Loucy (cell line): ENCODE data around the gene GHRHR.

Experiments
- H2AFZ ChIP-seq: fragments of 200-600 bp; sonication (generic); 2 replicates; pipeline ENCODE4 v1.6.0; 2016; ENCODE audit warnings: antibody characterized with exemption, mild to moderate bottlenecking, low read length, moderate library complexity
- H3F3A ChIP-seq: fragments of 200-600 bp; 2 replicates; pipeline ENCODE4 v1.6.0; 2016; ENCODE audit warnings: antibody characterized with exemption, low read depth, mild to moderate bottlenecking
- H3K27me3 ChIP-seq: fragments of 200-600 bp; sonication (generic); 2 replicates; pipeline ENCODE4 v1.6.1; 2014; ENCODE audit warnings: low read length, mild to moderate bottlenecking; ENCODE audit not compliant: insufficient read depth, poor library complexity, severe bottlenecking
- H3K36me3 ChIP-seq: fragments of 200-600 bp; sonication (generic); 2 replicates; pipeline ENCODE4 v1.6.1; 2016; ENCODE audit warnings: low read length; ENCODE audit not compliant: insufficient read depth
- H3K4me1 ChIP-seq: fragments of 200-600 bp; sonication (generic); 2 replicates; pipeline ENCODE4 v1.5.1; 2014; ENCODE audit warnings: low read length, mild to moderate bottlenecking; ENCODE audit not compliant: insufficient read depth, poor library complexity, severe bottlenecking
- H3K4me2 ChIP-seq: fragments of 200-600 bp; sonication (generic); 2 replicates; pipeline ENCODE4 v1.6.0; 2014; ENCODE audit warnings: antibody characterized with exemption, low read length, low read depth, mild to moderate bottlenecking; ENCODE audit not compliant: poor library complexity, severe bottlenecking
- H3K4me3 ChIP-seq: fragments of 200-600 bp; sonication (generic); 2 replicates; pipeline ENCODE4 v1.5.1; 2014; ENCODE audit warnings: low read length, mild to moderate bottlenecking, mixed read lengths; ENCODE audit not compliant: poor library complexity, severe bottlenecking
- H3K79me2 ChIP-seq: fragments of 200-600 bp; sonication (generic); 2 replicates; pipeline ENCODE4 v1.6.1; 2014; ENCODE audit warnings: low read length; ENCODE audit not compliant: insufficient read depth
- H3K9ac ChIP-seq: fragments of 200-600 bp; sonication (generic); 2 replicates; pipeline ENCODE4 v1.6.0; 2014; ENCODE audit warnings: mild to moderate bottlenecking, low read depth, low read length, moderate library complexity; ENCODE audit not compliant: poor library complexity, severe bottlenecking
- H3K9me2 ChIP-seq: fragments of 200-600 bp; sonication (generic); replicated peaks from 2 replicates; pipeline ENCODE4 v1.6.1; 2016; ENCODE audit warnings: low read depth, low read length, mixed read lengths
- H3K9me3 ChIP-seq: fragments of 200-600 bp; sonication (generic); 2 replicates; pipeline ENCODE4 v1.6.1; 2014; ENCODE audit warnings: mild to moderate bottlenecking, antibody characterized with exemption, low read length, low read depth; ENCODE audit not compliant: insufficient read depth
- H4K20me1 ChIP-seq: fragments of 200-600 bp; sonication (generic); 2 replicates; pipeline ENCODE4 v1.6.0; 2014; ENCODE audit warnings: antibody characterized with exemption, low read length, mild to moderate bottlenecking; ENCODE audit not compliant: insufficient read depth, poor library complexity, severe bottlenecking
- CTCF ChIP-seq: fragments of 200-600 bp; sonication (generic); conservative IDR thresholded peaks from 2 replicates; pipeline ENCODE4 v1.5.1; 2014; ENCODE audit warnings: mild to moderate bottlenecking, antibody characterized with exemption, low read length
- EZH2phosphoT487 ChIP-seq: fragments of 200-600 bp; IDR thresholded peaks from 2 replicates; pipeline ENCODE4 v1.6.1; 2018; ENCODE audit warnings: antibody characterized with exemption, mild to moderate bottlenecking, moderate library complexity, borderline replicate concordance

GHRHR gene

GRCh38 chr7:30983914-30984247 is 20.1 kb downstream of the GHRHR start:
- Histone ChIP-seq H3K9me3 (no peaks in the 10 kb centered on the region), H3K9ac (no peak overlapping the region), H3F3A (no peaks in the 10 kb centered on the region), H3K9me2 (no peaks in the 10 kb centered on the region), H4K20me1 (no peaks in the 10 kb centered on the region), H3K27me3 (no peaks in the 10 kb centered on the region), H2AFZ (no peak overlapping the region), H3K36me3 (no peaks in the 10 kb centered on the region), H3K4me2 (no peak overlapping the region), H3K4me3 (no peak overlapping the region), H3K79me2 (no peaks in the 10 kb centered on the region), H3K4me1 (no peaks in the 10 kb centered on the region)
- TF ChIP-seq EZH2phosphoT487, result no peak
- no peak for TF ChIP-seq CTCF

DNA sequence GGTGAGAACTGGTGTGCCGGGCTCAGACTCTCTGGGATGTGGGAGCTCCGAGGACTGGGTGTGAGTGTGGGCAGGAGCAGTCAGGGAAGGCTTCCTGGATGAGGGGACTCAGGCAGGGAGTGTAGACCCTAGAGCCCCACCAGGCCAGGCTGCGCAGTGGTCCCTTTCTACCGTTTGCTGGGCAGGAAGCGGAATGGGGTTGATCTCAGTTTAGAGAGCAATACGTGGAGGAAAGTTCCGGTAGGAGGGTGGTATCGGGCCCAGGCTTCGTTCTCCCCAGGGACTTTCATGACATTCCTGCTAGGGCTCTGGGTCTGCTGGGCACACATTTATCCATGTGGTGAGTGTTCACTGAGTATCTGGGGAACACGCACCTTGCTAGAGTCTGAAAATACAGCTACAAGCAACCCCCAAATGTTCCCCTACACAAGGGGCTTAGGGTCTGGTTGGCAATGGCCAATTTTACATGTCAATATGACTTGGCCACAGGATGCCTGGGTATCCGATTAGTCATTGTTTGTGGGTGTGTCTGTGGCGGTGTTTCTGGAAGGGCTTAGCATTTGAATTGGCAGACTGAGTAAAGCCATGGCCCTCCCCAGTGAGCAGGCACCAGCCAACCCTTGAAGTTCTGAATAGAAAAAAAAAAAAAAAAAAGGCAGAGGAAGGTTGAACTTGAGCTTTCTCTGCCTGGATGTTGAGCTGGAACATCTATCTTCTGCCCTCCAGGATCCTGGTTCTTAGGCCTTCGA is 20.8 kb downstream of the GHRHR start:
- H3K27me3 ChIP-seq, result no peaks in the 10 kb centered on the region
- no peaks in the 10 kb centered on the region for H3K79me2 ChIP-seq
- no peaks in the 10 kb centered on the region for H3F3A ChIP-seq
- H3K9ac ChIP-seq, result no peak overlapping the region
- H2AFZ ChIP-seq, result no peak overlapping the region
- H4K20me1 ChIP-seq, result no peaks in the 10 kb centered on the region
- H3K9me3 ChIP-seq, result no peaks in the 10 kb centered on the region
- no peaks in the 10 kb centered on the region for H3K4me1 ChIP-seq
- H3K4me2 ChIP-seq, result no peak overlapping the region
- no peaks in the 10 kb centered on the region for H3K36me3 ChIP-seq
- no peak overlapping the region for H3K4me3 ChIP-seq
- H3K9me2 ChIP-seq, result no peaks in the 10 kb centered on the region
- TF ChIP-seq CTCF (no peak), EZH2phosphoT487 (no peak)

GRCh38 chr7:30985756-30986155 is 22.0 kb downstream of the GHRHR start:
- Histone ChIP-seq H3K27me3 (no peaks in the 10 kb centered on the region), H3K9ac (no peak overlapping the region), H3K4me3 (no peak overlapping the region), H3F3A (no peaks in the 10 kb centered on the region), H3K9me3 (no peaks in the 10 kb centered on the region), H3K9me2 (no peaks in the 10 kb centered on the region), H3K4me1 (no peaks in the 10 kb centered on the region), H4K20me1 (no peaks in the 10 kb centered on the region), H3K79me2 (no peaks in the 10 kb centered on the region), H2AFZ (no peak overlapping the region), H3K36me3 (no peaks in the 10 kb centered on the region), H3K4me2 (no peak overlapping the region)
- no peak for TF ChIP-seq CTCF
- TF ChIP-seq EZH2phosphoT487, result no peak
